GM20431 (cell line): Measurements from ENCODE around the gene FBXW2.
"Not testable (repeated sequence)": the region's sequence is repeated elsewhere in the genome, so short reads cannot be mapped to it uniquely, and the experiment has no call there.

Experiments
- in situ Hi-C: fragments of 300-500 bp; cut with MseI, MboI; formaldehyde crosslinking; loops from one replicate; pipeline ENCODE4 v1.15.0; 2020; ENCODE audit warnings: low sequenced_read_pairs; ENCODE audit not compliant: unreplicated experiment

The FBXW2 gene, protein sequence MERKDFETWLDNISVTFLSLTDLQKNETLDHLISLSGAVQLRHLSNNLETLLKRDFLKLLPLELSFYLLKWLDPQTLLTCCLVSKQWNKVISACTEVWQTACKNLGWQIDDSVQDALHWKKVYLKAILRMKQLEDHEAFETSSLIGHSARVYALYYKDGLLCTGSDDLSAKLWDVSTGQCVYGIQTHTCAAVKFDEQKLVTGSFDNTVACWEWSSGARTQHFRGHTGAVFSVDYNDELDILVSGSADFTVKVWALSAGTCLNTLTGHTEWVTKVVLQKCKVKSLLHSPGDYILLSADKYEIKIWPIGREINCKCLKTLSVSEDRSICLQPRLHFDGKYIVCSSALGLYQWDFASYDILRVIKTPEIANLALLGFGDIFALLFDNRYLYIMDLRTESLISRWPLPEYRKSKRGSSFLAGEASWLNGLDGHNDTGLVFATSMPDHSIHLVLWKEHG

GRCh38 chr9:120792898-120793765, at the start of gene FBXW2:
Gene FBXW2, minus strand, starts transcription at chr9:120793416. Its CDS starts 5,158 bp downstream, at chr9:120788258.
- in situ Hi-C loops, result no loop called here

DNA sequence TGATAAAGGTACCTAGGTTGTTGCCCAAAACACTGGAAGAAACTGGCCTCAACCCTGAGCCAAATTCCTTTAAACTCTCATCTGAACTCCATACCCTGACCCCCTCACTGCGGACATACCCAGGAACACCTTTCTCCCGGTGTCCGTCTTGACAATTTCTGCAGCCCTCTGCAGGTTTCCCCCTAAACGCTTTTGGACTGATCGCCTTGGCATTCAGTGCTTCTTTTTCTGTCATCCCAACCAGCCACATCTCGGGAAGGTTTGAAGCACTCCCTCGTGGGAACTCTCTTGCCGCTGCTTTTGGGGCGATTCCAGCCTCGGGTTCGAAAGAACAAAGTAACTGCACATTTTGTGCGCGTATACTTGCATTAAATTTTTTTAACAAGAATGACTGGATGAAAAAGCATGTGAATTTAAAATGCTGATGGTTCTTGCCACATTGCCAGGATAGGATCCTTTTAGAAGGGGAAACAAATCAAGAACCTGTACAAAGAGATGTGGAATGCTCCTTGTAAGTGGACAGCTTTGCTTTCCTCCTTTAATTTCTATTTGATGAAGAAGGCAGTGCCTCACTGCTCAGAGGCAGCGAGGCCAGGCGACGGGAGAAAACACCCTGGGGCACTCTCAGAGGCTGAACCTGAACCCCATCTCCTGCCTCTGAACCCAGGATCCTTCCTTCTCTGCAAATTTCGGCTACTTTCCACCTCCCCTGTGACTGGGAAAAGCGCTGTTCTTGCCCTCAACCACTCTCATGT, 48.9 kb upstream of the FBXW2 start:
- in situ Hi-C loops, result no loop called here

- in situ Hi-C loops, result no loop called here
These were observed 45.9 kb upstream of the FBXW2 start for GRCh38 chr9:120839146-120839545.

GRCh38 chr9:120837921-120838320, 44.7 kb upstream of the FBXW2 start:
- in situ Hi-C loops, result no loop called here

- in situ Hi-C loops, result no loop called here
These were observed 40.1 kb upstream of the FBXW2 start for GRCh38 chr9:120833325-120833724.

- in situ Hi-C loops, result no loop called here
These were observed 39.6 kb upstream of the FBXW2 start for GRCh38 chr9:120832807-120833206.

DNA sequence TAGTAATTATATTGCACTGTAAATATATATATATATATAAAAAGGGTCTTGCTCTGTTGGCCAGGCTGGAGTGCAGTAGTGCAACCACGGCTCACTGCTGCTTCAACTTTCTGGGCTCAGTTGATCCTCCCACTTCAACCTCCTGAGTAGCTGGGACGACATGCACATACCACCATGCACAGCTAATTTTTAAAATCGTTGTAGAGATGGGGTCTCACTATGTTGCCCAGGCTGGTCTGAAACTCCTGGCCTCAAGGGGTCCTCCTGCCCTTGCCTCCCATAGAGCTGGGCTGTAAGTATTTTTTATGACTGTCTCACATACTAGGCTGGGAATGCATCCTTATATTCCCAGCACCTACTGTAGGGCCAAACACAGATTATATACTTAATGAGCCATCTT, 37.6 kb upstream of the FBXW2 start:
- in situ Hi-C loops, result no loop called here

DNA sequence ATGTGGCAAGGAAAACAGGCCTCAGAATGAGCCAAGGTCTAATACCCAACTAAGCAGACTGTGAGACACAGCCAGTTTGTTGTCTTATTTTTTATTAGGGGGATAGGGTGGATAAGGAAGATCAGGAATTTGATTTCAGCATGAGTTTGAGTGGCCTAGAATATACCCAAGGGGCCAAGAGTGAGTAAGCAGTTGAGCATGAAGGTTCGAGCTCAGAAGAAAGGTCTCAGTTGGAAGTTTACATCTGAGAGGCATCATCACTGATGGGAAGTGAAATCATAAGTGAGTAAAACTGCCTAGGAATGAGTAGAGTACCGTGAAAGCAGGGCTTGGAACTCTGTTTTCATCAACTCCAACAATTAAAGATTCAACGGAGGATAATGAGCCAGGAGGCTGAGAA, 36.9 kb upstream of the FBXW2 start:
- in situ Hi-C loops, result no loop called here

DNA sequence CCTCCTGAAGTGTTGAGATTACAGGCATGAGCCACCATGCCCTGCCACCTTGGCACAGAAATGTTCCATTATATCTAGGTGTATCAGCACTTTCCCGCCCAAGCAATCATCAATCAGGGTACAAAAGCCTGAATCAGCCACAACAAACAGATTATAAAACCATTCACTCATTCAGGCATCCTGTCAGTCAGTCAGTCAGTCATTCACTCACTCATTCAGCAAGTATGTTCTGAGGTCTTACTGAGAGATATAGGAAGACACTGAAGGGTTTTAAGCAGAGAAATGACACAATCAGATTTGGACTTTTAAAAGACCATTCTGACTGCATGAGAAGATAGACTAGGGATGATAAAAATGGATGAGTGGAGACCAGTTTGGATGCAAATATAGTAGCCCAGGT, 36.4 kb upstream of the FBXW2 start:
- in situ Hi-C loops, result no loop called here

DNA sequence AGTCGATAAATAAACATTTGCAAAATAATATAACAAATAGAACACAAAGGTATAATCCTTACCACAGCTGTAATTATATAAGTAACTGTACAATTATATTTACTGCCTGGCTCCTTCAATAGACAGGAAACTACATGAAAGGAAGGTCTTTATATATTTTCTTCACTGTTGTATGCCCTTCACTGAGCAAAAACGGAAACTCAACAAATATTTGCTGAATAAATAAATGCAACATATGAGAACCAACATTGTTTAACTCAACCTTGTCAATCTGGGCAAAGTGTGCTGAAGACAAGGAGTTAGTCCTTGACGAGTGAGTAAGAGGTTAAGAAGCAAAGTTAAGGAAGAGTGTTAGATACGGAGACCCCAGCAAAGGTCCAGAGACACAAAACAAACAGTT, 26.9 kb upstream of the FBXW2 start:
- in situ Hi-C loops, result no loop called here

GRCh38 chr9:120818595-120818994, 25.4 kb upstream of the FBXW2 start:
- in situ Hi-C loops, result no loop called here

DNA sequence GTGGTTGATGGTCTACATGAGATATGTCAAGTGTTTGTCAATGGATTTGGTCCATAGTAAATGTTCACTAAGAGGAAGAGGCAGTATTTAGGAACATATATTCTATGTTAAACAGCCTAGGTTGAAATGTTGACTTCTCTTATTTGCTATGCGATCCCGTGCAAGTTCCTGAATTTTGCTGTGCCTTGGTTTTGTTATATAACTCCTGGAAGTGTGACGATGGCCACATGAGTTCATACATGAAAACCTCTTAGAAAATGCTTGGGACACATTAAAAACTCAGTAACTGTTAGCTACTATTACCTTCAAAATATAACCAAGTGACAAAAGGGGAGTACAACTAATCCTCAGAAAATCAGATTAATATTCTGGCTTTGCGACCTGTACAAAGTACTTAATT, 21.9 kb upstream of the FBXW2 start:
- in situ Hi-C loops, result no loop called here

DNA sequence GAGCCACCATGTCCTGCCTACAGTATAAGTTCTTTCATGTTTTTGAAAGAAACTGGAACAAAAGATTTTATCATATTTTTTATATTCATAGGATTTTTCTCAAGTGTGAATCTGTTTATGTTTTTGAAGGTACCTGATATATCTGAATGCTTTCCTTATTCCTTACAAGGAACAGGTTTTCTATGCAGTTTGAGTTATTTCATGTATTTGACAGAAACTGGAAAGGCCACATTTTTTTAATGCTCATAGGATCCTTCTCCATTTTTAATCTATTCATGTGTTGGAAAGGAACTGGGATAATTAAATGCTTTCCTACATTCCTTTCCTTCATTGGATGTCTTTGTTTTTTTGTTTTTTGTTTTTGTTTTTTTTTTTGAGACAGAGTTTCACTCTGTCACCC, 15.7 kb upstream of the FBXW2 start:
- in situ Hi-C loops, result no loop called here

- in situ Hi-C loops, result no loop called here
These were observed 14.6 kb upstream of the FBXW2 start for GRCh38 chr9:120807607-120808379.

- in situ Hi-C loops, result not testable (repeated sequence)
These were observed 11.7 kb upstream of the FBXW2 start for GRCh38 chr9:120804784-120805363.

DNA sequence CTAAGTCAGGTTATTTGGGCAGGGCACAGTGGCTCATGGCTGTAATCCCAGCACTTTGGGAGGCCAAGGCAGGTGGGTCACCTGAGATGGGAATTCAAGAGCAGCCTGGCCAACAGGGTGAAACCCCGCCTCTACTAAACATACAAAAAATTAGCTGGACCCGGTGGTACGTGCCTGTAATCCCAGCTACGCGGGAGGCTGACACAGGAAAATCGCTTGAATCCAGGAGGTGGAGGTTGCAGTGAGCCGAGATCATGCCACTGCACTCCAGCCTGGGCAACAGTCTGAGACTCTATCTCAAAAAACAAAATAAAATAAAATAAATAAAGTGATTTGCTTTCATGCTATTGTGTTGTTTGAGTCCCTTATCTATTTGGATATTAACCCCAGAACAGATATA, 8.2 kb upstream of the FBXW2 start:
- in situ Hi-C loops, result no loop called here

DNA sequence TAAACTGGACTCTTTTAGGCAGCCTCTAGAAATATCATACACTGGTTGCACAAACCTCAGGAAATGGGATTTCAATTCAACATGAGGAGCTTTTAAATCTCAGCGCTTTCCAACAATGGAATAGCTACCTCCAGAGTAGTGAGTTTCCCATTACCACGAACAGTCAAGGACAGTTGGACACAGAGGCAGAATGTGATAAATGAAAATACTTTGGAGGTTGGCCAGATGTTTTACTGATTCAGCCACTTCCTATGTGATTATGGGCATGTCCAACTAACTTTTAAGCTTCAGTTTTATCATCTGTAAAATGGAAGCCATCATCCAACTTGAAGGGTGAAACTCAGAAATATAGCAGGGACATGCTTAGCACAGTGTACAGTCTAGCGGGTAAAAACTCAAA, 2.1 kb downstream of the FBXW2 start:
- in situ Hi-C loops, result no loop called here

- in situ Hi-C loops, result no loop called here
These were observed 5.3 kb downstream of the FBXW2 start for GRCh38 chr9:120787933-120788332.

- in situ Hi-C loops, result no loop called here
These were observed 9.6 kb downstream of the FBXW2 start for GRCh38 chr9:120783602-120784047.
